DOHH2 (cell line): ENCODE results near the gene ADGRL2.

Experiments
- EZH2phosphoT487 ChIP-seq: fragments of 200-600 bp; sonication (generic); IDR thresholded peaks from 2 replicates; pipeline ENCODE4 v1.6.1; 2017; ENCODE audit warnings: borderline replicate concordance, mild to moderate bottlenecking, antibody characterized with exemption, low read length, moderate library complexity, mixed read lengths
- TF ChIP-seq, protein P1 (sequence below): fragments of 200-600 bp; sonication (generic); IDR thresholded peaks from one replicate; pipeline ENCODE4 v1.5.1; 2014; ENCODE audit warnings: antibody characterized with exemption, mild to moderate bottlenecking, low read depth, low read length; ENCODE audit not compliant: poor library complexity, severe bottlenecking

DNA sequence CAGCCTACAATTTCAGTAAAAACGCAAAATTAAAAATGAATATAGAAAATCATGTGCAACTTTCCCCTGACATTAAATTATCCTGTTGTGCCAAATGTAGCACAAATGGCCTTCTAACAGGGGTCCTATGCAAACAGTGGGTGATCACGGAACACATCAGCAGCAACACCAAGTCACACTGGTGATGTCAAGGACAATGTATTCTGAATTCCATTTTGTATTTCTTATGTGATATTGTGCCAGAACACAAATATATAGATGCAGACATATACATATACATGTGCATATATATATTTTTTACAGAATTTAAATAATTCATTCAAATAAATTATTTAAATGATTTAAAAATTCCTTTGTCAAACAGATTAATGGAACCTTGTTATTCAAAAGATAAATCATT, 8.6 kb upstream of the ADGRL2 start:
- TF ChIP-seq, protein P1, sequence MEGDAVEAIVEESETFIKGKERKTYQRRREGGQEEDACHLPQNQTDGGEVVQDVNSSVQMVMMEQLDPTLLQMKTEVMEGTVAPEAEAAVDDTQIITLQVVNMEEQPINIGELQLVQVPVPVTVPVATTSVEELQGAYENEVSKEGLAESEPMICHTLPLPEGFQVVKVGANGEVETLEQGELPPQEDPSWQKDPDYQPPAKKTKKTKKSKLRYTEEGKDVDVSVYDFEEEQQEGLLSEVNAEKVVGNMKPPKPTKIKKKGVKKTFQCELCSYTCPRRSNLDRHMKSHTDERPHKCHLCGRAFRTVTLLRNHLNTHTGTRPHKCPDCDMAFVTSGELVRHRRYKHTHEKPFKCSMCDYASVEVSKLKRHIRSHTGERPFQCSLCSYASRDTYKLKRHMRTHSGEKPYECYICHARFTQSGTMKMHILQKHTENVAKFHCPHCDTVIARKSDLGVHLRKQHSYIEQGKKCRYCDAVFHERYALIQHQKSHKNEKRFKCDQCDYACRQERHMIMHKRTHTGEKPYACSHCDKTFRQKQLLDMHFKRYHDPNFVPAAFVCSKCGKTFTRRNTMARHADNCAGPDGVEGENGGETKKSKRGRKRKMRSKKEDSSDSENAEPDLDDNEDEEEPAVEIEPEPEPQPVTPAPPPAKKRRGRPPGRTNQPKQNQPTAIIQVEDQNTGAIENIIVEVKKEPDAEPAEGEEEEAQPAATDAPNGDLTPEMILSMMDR = no peak
- no peak for TF ChIP-seq EZH2phosphoT487
